Measurements from ENCODE around the gene CRYBG1. TPM values are rescaled to one million over a fixed set of nuclear protein-coding genes. Genes with fewer than 3 reads are reported as not detected.

CRYBG1 gene
- total RNA-seq, 5 donors from 2014 or later (not counting 1 experiment from before 2014, with no cell fraction given): 26.4 to 50.1 (median 38.0) TPM

DNA sequence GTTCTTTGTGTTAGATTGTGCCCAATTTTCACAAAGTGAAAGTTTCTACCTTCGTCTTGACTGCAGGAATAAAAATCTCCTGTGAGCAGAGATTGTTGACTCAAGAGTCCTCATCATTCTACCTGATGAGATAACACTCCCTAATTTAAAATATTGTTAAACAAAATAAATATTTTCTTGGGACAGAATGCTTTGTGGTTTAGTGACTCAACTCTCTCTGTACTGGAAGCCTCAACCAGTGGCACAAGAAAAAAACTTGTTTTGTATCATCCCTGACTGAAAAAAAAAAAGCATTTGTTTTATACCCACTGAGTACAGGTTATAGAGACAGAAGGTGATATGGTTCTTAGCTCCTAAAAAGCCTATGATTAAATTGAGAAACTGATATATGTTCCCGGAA, 78.9 kb downstream of the CRYBG1 start:
- no peak overlapping the region for H3K27ac Mint-ChIP-seq
- peaks cover 38 to 45% of the 10 kb centered on the region in 2 donors for H3K27me3 Mint-ChIP-seq
- H3K36me3 Mint-ChIP-seq: no peaks in the 10 kb centered on the region
- no peaks in the 10 kb centered on the region for H3K9me3 Mint-ChIP-seq
- ChIA-PET CTCF (interaction anchor here in 1 of 2 donors (1.2 kb wide), 1 partner anchor 127 kb away, joined by 3 read pairs; no protein-coding TSS in a partner anchor), POLR2A (no interaction called here)
- H3K36me3 ChIP-seq (ENCODE audit: control insufficient read depth in 2 of 2, extremely low read depth in 1 of 2, insufficient read depth in 1 of 2, low read length in 1 of 2): no peaks in the 10 kb centered on the region
- no peak overlapping the region for H3K27ac ChIP-seq (ENCODE audit: low read length)
- ATAC-seq (replicated peaks in 1 of 4) (no peak), DNase-seq (no peak)
- H3K4me3 Mint-ChIP-seq: no peak overlapping the region
- no CpG with 5 or more reads among the region's 2 CpGs for WGBS (ENCODE audit: insufficient coverage)
- H3K4me3 ChIP-seq (ENCODE audit: control insufficient read depth in 1 of 2, extremely low read depth in 1 of 2, low read length in 1 of 2): no peak overlapping the region
- H3K9me3 ChIP-seq: no peaks in the 10 kb centered on the region
- no peaks in the 10 kb centered on the region for H3K4me1 Mint-ChIP-seq
- no peaks in the 10 kb centered on the region for H3K4me1 ChIP-seq (ENCODE audit: control insufficient read depth in 1 of 2, extremely low read depth in 1 of 2, insufficient read depth in 2 of 2, low read length in 2 of 2)
- H3K27me3 ChIP-seq (replicated peaks in 1 of 2; ENCODE audit: control insufficient read depth in 2 of 2, extremely low read depth in 1 of 2, insufficient read depth in 2 of 2, low read length in 1 of 2): peaks cover 4 to 7% of the 10 kb centered on the region in 2 experiments

- Histone ChIP-seq H3K4me1 (ENCODE audit: control insufficient read depth in 1 of 2, extremely low read depth in 1 of 2, insufficient read depth in 2 of 2, low read length in 2 of 2) (no peaks in the 10 kb centered on the region), H3K27me3 (replicated peaks in 1 of 2; ENCODE audit: control insufficient read depth in 2 of 2, extremely low read depth in 1 of 2, insufficient read depth in 2 of 2, low read length in 1 of 2) (peaks cover 4 to 7% of the 10 kb centered on the region in 2 experiments), H3K9me3 (no peaks in the 10 kb centered on the region), H3K36me3 (ENCODE audit: control insufficient read depth in 2 of 2, extremely low read depth in 1 of 2, insufficient read depth in 1 of 2, low read length in 1 of 2) (no peaks in the 10 kb centered on the region), H3K27ac (ENCODE audit: low read length) (no peak overlapping the region), H3K4me3 (ENCODE audit: control insufficient read depth in 1 of 2, extremely low read depth in 1 of 2, low read length in 1 of 2) (no peak overlapping the region)
- DNase-seq (no peak), ATAC-seq (replicated peaks in 1 of 4) (no peak)
- Mint-ChIP-seq H3K36me3 (no peaks in the 10 kb centered on the region), H3K4me1 (peaks cover 0 to 2% (median 0%) of the 10 kb centered on the region in 3 donors), H3K27ac (no peak overlapping the region), H3K27me3 (peaks cover 42 to 50% of the 10 kb centered on the region in 2 donors), H3K4me3 (no peak overlapping the region), H3K9me3 (no peaks in the 10 kb centered on the region)
- no CpG with 5 or more reads among the region's 2 CpGs for WGBS (ENCODE audit: insufficient coverage)
- CTCF ChIA-PET: interaction anchor here (0.5 to 7.2 kb wide), 4 partner anchors 66 to 124 kb away, joined by 3 to 84 read pairs (median 7); no protein-coding TSS in a partner anchor
- POLR2A ChIA-PET: interaction anchor here in 1 of 2 donors (0.6 kb wide), 1 partner anchor 471 kb away, joined by 5 read pairs; no protein-coding TSS in a partner anchor
Measured at GRCh38 chr6:106440546-106440945, 80.0 kb downstream of the CRYBG1 start.

DNA sequence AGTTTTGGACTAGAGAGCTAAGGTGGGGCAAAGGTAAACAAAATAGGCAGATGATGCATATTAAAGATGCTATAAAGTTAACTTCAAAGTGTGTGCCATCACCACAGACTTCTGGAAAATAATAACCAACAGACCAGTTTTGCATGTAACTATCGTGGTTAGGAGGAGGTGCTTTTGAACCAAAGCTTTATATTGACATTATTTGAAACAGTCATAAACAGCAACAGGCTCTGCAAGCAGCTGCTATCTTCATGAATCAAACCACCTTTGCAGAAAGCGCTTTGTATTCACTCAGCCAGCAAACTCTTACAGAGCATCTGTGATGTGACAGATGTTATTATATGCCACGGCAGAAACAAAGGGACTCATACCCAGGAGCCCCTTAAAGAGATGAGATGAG, 81.9 kb downstream of the CRYBG1 start:
- Mint-ChIP-seq H3K27ac (no peak overlapping the region), H3K36me3 (no peaks in the 10 kb centered on the region)
- 0% methylated on average over 1 of the region's 3 CpGs for WGBS (ENCODE audit: insufficient coverage)

DNA sequence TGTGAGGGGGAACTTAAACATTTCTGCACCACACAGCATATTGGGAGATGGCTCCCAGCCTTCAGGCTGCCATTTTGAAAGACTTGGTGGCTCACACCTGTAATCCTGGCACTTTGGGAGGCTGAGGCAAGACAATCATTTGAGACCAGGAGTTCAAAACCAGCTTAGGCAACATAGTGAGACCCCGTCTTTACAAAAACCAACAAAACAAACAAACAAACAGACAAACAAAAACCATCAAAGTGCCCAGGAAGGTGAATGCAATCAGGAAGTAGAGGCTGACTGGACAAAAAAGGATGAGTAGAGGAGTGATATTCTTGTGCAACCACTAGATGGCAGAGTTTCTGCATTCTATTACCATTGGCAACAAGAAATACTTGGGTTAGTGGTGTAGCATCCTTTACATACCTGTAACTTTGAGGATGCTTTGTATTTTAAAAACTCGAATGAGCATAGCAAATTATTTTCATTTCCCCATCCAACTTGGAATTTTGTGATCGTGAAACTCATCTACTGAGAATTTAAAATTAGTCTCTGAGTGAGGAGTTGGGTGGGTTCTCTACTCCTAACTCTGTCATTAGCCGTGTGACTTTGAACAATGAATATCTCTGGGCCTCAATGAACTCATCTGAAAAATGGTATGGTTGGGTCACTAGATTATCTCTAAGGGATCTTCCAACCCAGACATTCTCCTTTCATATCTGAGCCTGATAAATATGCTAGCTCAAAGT, 84.4 kb downstream of the CRYBG1 start:
- Histone ChIP-seq H3K9me3 (no peaks in the 10 kb centered on the region), H3K36me3 (ENCODE audit: control insufficient read depth in 2 of 2, extremely low read depth in 1 of 2, insufficient read depth in 1 of 2, low read length in 1 of 2) (no peaks in the 10 kb centered on the region), H3K27me3 (replicated peaks in 1 of 2; ENCODE audit: control insufficient read depth in 2 of 2, extremely low read depth in 1 of 2, insufficient read depth in 2 of 2, low read length in 1 of 2) (peaks cover 2 to 4% of the 10 kb centered on the region in 2 experiments), H3K4me3 (ENCODE audit: control insufficient read depth in 1 of 2, extremely low read depth in 1 of 2, low read length in 1 of 2) (no peak overlapping the region), H3K27ac (ENCODE audit: low read length) (no peak overlapping the region), H3K4me1 (ENCODE audit: control insufficient read depth in 1 of 2, extremely low read depth in 1 of 2, insufficient read depth in 2 of 2, low read length in 2 of 2) (peaks cover 10% of the 10 kb centered on the region in 2 experiments)
- Mint-ChIP-seq H3K36me3 (no peaks in the 10 kb centered on the region), H3K4me1 (peaks cover 13 to 15% (median 14%) of the 10 kb centered on the region in 3 donors), H3K27me3 (peaks cover 27 to 31% of the 10 kb centered on the region in 2 donors), H3K4me3 (no peak overlapping the region), H3K9me3 (no peaks in the 10 kb centered on the region), H3K27ac (peak overlapping the region in 1 of 2 donors; percentile 32)
- ChIA-PET CTCF (interaction anchor here (0.6 to 7.2 kb wide), 29 partner anchors 13 to 1420 kb away, joined by 3 to 143 read pairs (median 5); no protein-coding TSS in a partner anchor), POLR2A (interaction anchor here in 1 of 2 donors (1.2 kb wide), 1 partner anchor 122 kb away, joined by 10 read pairs; no protein-coding TSS in a partner anchor)
- ATAC-seq (replicated peaks in 1 of 4) (peak; percentile 69 to 86 (median 74)), DNase-seq (peak in 17 of 35 experiments; percentile 1 to 82 (median 18))
- no CpG with 5 or more reads among the region's 4 CpGs for WGBS (ENCODE audit: insufficient coverage)

More for the DNA sequence above, 81.9 kb downstream of the CRYBG1 start:
- ATAC-seq (replicated peaks in 1 of 4) (no peak), DNase-seq (no peak)
- H3K4me3 ChIP-seq (ENCODE audit: control insufficient read depth in 1 of 2, extremely low read depth in 1 of 2, low read length in 1 of 2): no peak overlapping the region
- no peaks in the 10 kb centered on the region for H3K9me3 ChIP-seq
- no peaks in the 10 kb centered on the region for H3K9me3 Mint-ChIP-seq
- H3K4me3 Mint-ChIP-seq: no peak overlapping the region
- ChIA-PET CTCF (interaction anchor here (0.6 to 7.2 kb wide), 8 partner anchors 103 to 535 kb away, joined by 3 to 143 read pairs (median 6); no protein-coding TSS in a partner anchor), POLR2A (interaction anchor here (0.7 to 1.2 kb wide), 4 partner anchors 75 to 291 kb away, joined by 3 to 4 read pairs (median 3); no protein-coding TSS in a partner anchor)
- peaks cover 4 to 7% of the 10 kb centered on the region in 2 experiments for H3K27me3 ChIP-seq (replicated peaks in 1 of 2; ENCODE audit: control insufficient read depth in 2 of 2, extremely low read depth in 1 of 2, insufficient read depth in 2 of 2, low read length in 1 of 2)
- H3K36me3 ChIP-seq (ENCODE audit: control insufficient read depth in 2 of 2, extremely low read depth in 1 of 2, insufficient read depth in 1 of 2, low read length in 1 of 2): no peaks in the 10 kb centered on the region
- H3K27ac ChIP-seq (ENCODE audit: low read length): no peak overlapping the region
- H3K4me1 ChIP-seq (ENCODE audit: control insufficient read depth in 1 of 2, extremely low read depth in 1 of 2, insufficient read depth in 2 of 2, low read length in 2 of 2): no peaks in the 10 kb centered on the region
- peaks cover 42 to 47% of the 10 kb centered on the region in 2 donors for H3K27me3 Mint-ChIP-seq
- peaks cover 0 to 2% (median 0%) of the 10 kb centered on the region in 3 donors for H3K4me1 Mint-ChIP-seq

DNA sequence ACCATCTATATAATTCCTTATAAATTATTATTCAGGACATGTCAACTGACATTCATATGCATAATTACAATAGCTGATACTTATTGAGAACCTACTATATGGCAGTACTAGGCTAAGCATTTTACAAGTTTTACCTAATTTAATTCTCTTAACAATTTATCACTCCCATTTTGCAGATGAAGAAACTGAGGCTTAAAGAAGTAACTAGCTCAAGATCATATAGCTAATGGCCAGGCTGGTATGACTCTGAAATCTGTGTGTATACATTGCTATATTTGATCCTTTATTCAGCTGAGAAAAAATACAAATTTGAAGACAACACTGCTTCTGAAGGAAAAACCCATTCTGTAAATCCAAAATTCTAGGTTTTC, 85.0 kb downstream of the CRYBG1 start:
- DNase-seq (no peak), ATAC-seq (replicated peaks in 1 of 4) (no peak)
- Histone ChIP-seq H3K4me1 (ENCODE audit: control insufficient read depth in 1 of 2, extremely low read depth in 1 of 2, insufficient read depth in 2 of 2, low read length in 2 of 2) (peaks cover 10% of the 10 kb centered on the region in 2 experiments), H3K9me3 (no peaks in the 10 kb centered on the region), H3K27me3 (replicated peaks in 1 of 2; ENCODE audit: control insufficient read depth in 2 of 2, extremely low read depth in 1 of 2, insufficient read depth in 2 of 2, low read length in 1 of 2) (peaks cover 2% of the 10 kb centered on the region in 2 experiments), H3K36me3 (ENCODE audit: control insufficient read depth in 2 of 2, extremely low read depth in 1 of 2, insufficient read depth in 1 of 2, low read length in 1 of 2) (no peaks in the 10 kb centered on the region), H3K27ac (ENCODE audit: low read length) (no peak overlapping the region), H3K4me3 (ENCODE audit: control insufficient read depth in 1 of 2, extremely low read depth in 1 of 2, low read length in 1 of 2) (no peak overlapping the region)
- CTCF ChIA-PET: interaction anchor here (0.6 to 7.2 kb wide), 29 partner anchors 8 to 1420 kb away, joined by 3 to 143 read pairs (median 4); no protein-coding TSS in a partner anchor
- POLR2A ChIA-PET: interaction anchor here in 1 of 2 donors (1.2 kb wide), 1 partner anchor 121 kb away, joined by 10 read pairs; no protein-coding TSS in a partner anchor
- no peak overlapping the region for H3K27ac Mint-ChIP-seq
- no peaks in the 10 kb centered on the region for H3K9me3 Mint-ChIP-seq
- H3K36me3 Mint-ChIP-seq: no peaks in the 10 kb centered on the region
- H3K27me3 Mint-ChIP-seq: peaks cover 22 to 27% of the 10 kb centered on the region in 2 donors
- H3K4me1 Mint-ChIP-seq: peaks cover 13 to 15% (median 14%) of the 10 kb centered on the region in 3 donors
- no peak overlapping the region for H3K4me3 Mint-ChIP-seq

GRCh38 chr6:106446287-106446885, 85.9 kb downstream of the CRYBG1 start:
- H3K27ac Mint-ChIP-seq: no peak overlapping the region
- POLR2A ChIA-PET: no interaction called here
- ATAC-seq (replicated peaks in 1 of 4): peak in 1 of 4 experiments; percentile 46

More at GRCh38 chr6:106446287-106446885, 85.9 kb downstream of the CRYBG1 start:
- Mint-ChIP-seq H3K9me3 (no peaks in the 10 kb centered on the region), H3K4me3 (no peak overlapping the region), H3K36me3 (no peaks in the 10 kb centered on the region), H3K4me1 (peaks cover 13 to 15% (median 14%) of the 10 kb centered on the region in 3 donors), H3K27me3 (peaks cover 16 to 20% of the 10 kb centered on the region in 2 donors)
- no CpG with 5 or more reads among the region's 4 CpGs for WGBS (ENCODE audit: insufficient coverage)
- Histone ChIP-seq H3K36me3 (ENCODE audit: control insufficient read depth in 2 of 2, extremely low read depth in 1 of 2, insufficient read depth in 1 of 2, low read length in 1 of 2) (no peaks in the 10 kb centered on the region), H3K4me3 (ENCODE audit: control insufficient read depth in 1 of 2, extremely low read depth in 1 of 2, low read length in 1 of 2) (no peak overlapping the region), H3K27ac (ENCODE audit: low read length) (no peak overlapping the region), H3K4me1 (ENCODE audit: control insufficient read depth in 1 of 2, extremely low read depth in 1 of 2, insufficient read depth in 2 of 2, low read length in 2 of 2) (peaks cover 10% of the 10 kb centered on the region in 2 experiments), H3K9me3 (no peaks in the 10 kb centered on the region), H3K27me3 (replicated peaks in 1 of 2; ENCODE audit: control insufficient read depth in 2 of 2, extremely low read depth in 1 of 2, insufficient read depth in 2 of 2, low read length in 1 of 2) (peaks cover 0 to 2% of the 10 kb centered on the region in 2 experiments)
- CTCF ChIA-PET: interaction anchor here (1.0 to 7.2 kb wide), 8 partner anchors 11 to 551 kb away, joined by 3 to 143 read pairs (median 8); no protein-coding TSS in a partner anchor
- DNase-seq: peak in 1 of 35 experiments; percentile 49
